Ishikawa (cell line): ENCODE measurements around the gene MAMDC4.

Experiments
- CEBPB ChIP-seq: IDR thresholded peaks from 2 replicates; pipeline ENCODE4 v1.6.1; 2012
- CREB1 ChIP-seq: IDR thresholded peaks from 2 replicates; pipeline ENCODE4 v1.6.1; 2012; ENCODE audit warnings: low read depth
- EGR1 ChIP-seq: IDR thresholded peaks from 2 replicates; pipeline ENCODE4 v1.6.1; 2012
- EP300 ChIP-seq: IDR thresholded peaks from 2 replicates; pipeline ENCODE4 v1.6.1; 2012; ENCODE audit warnings: borderline replicate concordance
- FOXM1 ChIP-seq: IDR thresholded peaks from 2 replicates; pipeline ENCODE4 v1.6.1; 2012; ENCODE audit warnings: low read depth, borderline replicate concordance
- NFIC ChIP-seq: IDR thresholded peaks from 2 replicates; pipeline ENCODE4 v1.6.1; 2012
- RAD21 ChIP-seq: IDR thresholded peaks from 2 replicates; pipeline ENCODE4 v1.6.1; 2012; ENCODE audit warnings: low read depth
- TAF1 ChIP-seq: IDR thresholded peaks from 2 replicates; pipeline ENCODE4 v1.6.1; 2012; ENCODE audit warnings: low read depth, mild to moderate bottlenecking
- TCF12 ChIP-seq: IDR thresholded peaks from 2 replicates; pipeline ENCODE4 v1.6.1; 2012; ENCODE audit warnings: low read depth
- TEAD4 ChIP-seq: IDR thresholded peaks from 2 replicates; pipeline ENCODE4 v1.6.1; 2012
- YY1 ChIP-seq: IDR thresholded peaks from 2 replicates; pipeline ENCODE4 v1.6.1; 2012; ENCODE audit warnings: low read depth
- ZBTB7A ChIP-seq: IDR thresholded peaks from 2 replicates; pipeline ENCODE4 v1.6.1; 2012; ENCODE audit warnings: low read depth
- TF ChIP-seq, protein P1 (sequence below): IDR thresholded peaks from 2 replicates; pipeline ENCODE4 v1.6.1; 2012
- TF ChIP-seq, protein P2 (sequence below): IDR thresholded peaks from 2 replicates; pipeline ENCODE4 v1.6.1; 2012
- TF ChIP-seq, protein P3 (sequence below): IDR thresholded peaks from 2 replicates; pipeline ENCODE4 v1.6.1; 2012; ENCODE audit warnings: low read depth, mild to moderate bottlenecking

Gene MAMDC4

DNA sequence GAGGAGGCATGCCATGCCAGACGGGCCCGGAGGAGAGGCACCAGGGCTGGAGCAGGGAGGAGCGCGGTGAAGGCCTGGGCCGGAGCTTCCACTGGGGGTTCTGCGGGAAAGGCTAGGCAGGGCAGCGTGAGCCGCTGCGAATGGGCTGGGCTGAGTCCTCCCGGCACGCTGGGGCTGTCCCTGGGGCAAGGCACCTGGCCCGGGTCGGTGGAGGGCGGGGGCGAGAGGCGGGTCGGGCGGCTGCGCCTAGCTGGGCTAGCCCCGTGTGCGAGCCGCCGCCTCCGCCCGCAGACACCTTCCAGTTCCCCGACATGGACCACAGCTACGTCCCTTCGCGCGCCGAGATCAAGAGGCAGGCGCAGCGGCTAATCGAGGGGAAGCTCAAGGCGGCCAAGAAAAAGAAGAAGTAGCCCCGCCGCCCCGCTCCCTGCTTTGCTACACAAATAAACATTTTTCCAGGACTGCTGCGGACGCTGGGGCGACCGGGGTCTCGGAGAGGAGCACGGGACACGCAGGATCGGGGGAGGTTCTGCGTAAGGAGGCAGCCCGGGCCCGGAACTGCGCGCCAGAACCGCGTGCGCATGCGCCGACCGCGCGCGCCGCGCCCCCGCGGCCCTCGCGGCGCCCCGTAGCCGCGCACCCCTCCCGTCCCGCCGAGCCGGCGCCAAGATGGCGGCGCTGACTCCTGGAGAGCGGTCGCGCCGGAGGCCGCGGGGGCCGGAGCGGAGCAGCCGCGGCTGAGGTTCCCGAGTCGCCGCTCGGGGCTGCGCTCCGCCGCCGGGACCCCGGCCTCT is 44.7 kb upstream of the MAMDC4 start, which contains the start of gene RABL6:
Gene RABL6, plus strand, starts transcription at position 668 of the 794 bp plus-strand sequence. CDS start 249 bp downstream, outside the sequence.
- TF ChIP-seq, protein P1, sequence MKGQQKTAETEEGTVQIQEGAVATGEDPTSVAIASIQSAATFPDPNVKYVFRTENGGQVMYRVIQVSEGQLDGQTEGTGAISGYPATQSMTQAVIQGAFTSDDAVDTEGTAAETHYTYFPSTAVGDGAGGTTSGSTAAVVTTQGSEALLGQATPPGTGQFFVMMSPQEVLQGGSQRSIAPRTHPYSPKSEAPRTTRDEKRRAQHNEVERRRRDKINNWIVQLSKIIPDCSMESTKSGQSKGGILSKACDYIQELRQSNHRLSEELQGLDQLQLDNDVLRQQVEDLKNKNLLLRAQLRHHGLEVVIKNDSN: no peak
- TF ChIP-seq, protein P2, sequence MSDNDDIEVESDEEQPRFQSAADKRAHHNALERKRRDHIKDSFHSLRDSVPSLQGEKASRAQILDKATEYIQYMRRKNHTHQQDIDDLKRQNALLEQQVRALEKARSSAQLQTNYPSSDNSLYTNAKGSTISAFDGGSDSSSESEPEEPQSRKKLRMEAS: peak; percentile 74
- TF ChIP-seq YY1 (peak; percentile 92), NFIC (no peak), ZBTB7A (no peak), TEAD4 (no peak), FOXM1 (no peak), CEBPB (no peak), CREB1 (no peak), EGR1 (no peak; the same call in 1 of the 2 replicates), EP300 (no peak), TAF1 (peak; percentile 86), TCF12 (no peak), RAD21 (no peak)
- TF ChIP-seq, protein P3, sequence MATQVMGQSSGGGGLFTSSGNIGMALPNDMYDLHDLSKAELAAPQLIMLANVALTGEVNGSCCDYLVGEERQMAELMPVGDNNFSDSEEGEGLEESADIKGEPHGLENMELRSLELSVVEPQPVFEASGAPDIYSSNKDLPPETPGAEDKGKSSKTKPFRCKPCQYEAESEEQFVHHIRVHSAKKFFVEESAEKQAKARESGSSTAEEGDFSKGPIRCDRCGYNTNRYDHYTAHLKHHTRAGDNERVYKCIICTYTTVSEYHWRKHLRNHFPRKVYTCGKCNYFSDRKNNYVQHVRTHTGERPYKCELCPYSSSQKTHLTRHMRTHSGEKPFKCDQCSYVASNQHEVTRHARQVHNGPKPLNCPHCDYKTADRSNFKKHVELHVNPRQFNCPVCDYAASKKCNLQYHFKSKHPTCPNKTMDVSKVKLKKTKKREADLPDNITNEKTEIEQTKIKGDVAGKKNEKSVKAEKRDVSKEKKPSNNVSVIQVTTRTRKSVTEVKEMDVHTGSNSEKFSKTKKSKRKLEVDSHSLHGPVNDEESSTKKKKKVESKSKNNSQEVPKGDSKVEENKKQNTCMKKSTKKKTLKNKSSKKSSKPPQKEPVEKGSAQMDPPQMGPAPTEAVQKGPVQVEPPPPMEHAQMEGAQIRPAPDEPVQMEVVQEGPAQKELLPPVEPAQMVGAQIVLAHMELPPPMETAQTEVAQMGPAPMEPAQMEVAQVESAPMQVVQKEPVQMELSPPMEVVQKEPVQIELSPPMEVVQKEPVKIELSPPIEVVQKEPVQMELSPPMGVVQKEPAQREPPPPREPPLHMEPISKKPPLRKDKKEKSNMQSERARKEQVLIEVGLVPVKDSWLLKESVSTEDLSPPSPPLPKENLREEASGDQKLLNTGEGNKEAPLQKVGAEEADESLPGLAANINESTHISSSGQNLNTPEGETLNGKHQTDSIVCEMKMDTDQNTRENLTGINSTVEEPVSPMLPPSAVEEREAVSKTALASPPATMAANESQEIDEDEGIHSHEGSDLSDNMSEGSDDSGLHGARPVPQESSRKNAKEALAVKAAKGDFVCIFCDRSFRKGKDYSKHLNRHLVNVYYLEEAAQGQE: no peak

DNA sequence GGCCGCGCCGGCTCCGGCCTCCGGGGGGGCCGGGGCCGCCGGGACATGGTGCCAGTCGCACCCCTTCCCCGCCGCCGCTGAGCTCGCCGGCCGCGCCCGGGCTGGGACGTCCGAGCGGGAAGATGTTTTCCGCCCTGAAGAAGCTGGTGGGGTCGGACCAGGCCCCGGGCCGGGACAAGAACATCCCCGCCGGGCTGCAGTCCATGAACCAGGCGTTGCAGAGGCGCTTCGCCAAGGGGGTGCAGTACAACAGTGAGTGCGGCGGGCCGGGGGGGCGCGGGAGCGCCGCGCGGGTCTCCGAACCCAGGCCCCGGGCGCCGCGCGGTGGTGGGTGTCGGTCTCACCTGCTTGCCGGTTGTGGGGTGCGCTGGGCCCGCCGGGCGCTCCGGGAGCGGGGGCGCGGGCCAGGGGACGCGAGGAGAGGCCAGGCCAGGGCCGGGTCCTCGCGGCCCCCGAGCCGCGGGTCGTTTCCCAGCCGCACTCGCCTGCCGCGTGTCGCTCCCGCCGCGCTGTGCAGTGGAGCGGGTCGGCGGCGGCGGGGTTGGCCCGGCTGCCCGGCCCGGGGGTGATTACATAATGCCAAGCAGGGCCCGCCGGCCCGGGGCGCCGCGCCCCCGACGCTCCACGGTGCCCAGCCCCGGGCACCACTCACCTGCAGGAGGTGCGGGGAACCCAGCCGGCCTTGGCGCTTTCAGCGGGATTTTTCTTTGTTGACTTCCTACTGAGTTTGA is 43.9 kb upstream of the MAMDC4 start:
- TF ChIP-seq TCF12 (peak; percentile 29; the same call in 1 of the 2 replicates), TAF1 (peak; percentile 63), ZBTB7A (peak; percentile 55; the same call in 1 of the 2 replicates)
- TF ChIP-seq, protein P2: peak; percentile 50; the same call in 1 of the 2 replicates
- TF ChIP-seq, protein P3: no peak

GRCh38 chr9:136808806-136809158 is 43.4 kb upstream of the MAMDC4 start:
- no peak for TF ChIP-seq ZBTB7A
- no peak for TF ChIP-seq FOXM1
- no peak for TF ChIP-seq EGR1
- TF ChIP-seq, protein P1: no peak
- no peak for TF ChIP-seq CEBPB
- no peak for TF ChIP-seq EP300
- TF ChIP-seq RAD21: no peak
- no peak for TF ChIP-seq TAF1
- TF ChIP-seq TCF12: no peak
- TF ChIP-seq, protein P2: no peak
- TF ChIP-seq YY1: no peak

GRCh38 chr9:136814725-136815421 is 37.3 kb upstream of the MAMDC4 start:
- TF ChIP-seq, protein P1: no peak
- no peak for TF ChIP-seq CEBPB
- no peak for TF ChIP-seq RAD21
- no peak for TF ChIP-seq EGR1
- no peak for TF ChIP-seq TCF12
- TF ChIP-seq CREB1: no peak
- no peak for TF ChIP-seq EP300
- no peak for TF ChIP-seq FOXM1
- TF ChIP-seq TEAD4: no peak
- TF ChIP-seq TAF1: no peak
- TF ChIP-seq, protein P3: no peak
- no peak for TF ChIP-seq YY1
- TF ChIP-seq ZBTB7A: no peak
- TF ChIP-seq, protein P2: no peak
- no peak for TF ChIP-seq NFIC
